ENCODE results near the gene LRRC2. TPM values are rescaled to one million over a fixed set of nuclear protein-coding genes. Genes with fewer than 3 reads are reported as not detected.

Gene LRRC2
- total RNA-seq, 1 donor from 2014 or later = not detected

DNA sequence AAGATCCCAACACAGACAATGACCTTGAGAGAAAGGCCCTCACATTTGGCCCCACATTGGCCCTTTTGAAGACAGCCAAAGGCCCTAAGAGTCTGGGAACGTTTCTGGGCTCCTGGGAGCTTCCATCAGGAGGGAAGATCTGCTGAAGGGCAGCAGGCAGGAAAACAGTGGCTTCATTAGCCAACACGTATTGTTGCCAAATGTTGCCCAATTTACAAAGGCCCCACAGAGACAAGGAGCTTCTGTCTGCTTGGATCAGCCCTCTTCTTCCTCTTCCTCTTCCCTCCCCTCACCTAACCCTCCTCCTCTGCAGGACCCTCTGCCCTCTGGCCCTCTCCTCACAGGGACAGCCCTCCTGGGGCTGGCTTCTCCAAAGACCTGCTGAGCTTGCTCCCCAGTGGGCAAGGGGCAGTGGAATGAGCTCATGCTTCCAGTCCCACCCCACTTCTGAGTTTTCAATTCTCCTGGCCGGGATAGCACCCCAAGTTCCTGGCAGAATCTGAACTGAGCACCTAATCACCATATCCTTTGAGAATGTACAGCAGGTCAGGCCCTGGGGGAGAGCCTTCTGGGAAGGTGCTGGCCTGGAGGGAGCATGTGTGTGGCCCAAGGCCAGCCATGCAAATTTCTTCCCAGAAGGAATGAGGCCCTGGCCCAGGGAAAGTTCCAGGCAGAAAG lies 96.3 kb downstream of the LRRC2 start:
- peaks cover 8% of the 10 kb centered on the region for H3K9me3 Mint-ChIP-seq
- no peak for TF ChIP-seq EZH2 (IDR thresholded peaks at IDR 0.05)
- Histone ChIP-seq H3K79me2 (ENCODE audit: low read depth) (no peaks in the 10 kb centered on the region), H3K27me3 (peaks cover 4% of the 10 kb centered on the region), H4K20me1 (ENCODE audit: low read depth) (no peaks in the 10 kb centered on the region), H3K4me3 (no peak overlapping the region), H3F3A (ENCODE audit: low read depth) (no peaks in the 10 kb centered on the region), H3K9ac (no peak overlapping the region), H3K27ac (no peak overlapping the region), H2AFZ (replicated peaks) (no peak overlapping the region), H3K9me3 (ENCODE audit: low read depth) (no peaks in the 10 kb centered on the region), H3K36me3 (no peaks in the 10 kb centered on the region), H3K4me2 (no peak overlapping the region), H3K4me1 (no peaks in the 10 kb centered on the region)
- H3K27me3 Mint-ChIP-seq (ENCODE audit: insufficient read depth, low read depth) = peaks cover 1% of the 10 kb centered on the region
- no peaks in the 10 kb centered on the region for H3K36me3 Mint-ChIP-seq
- H3K27ac Mint-ChIP-seq = no peak overlapping the region
- H3K4me3 Mint-ChIP-seq = no peak overlapping the region
- DNase-seq (ENCODE audit: low spot score) = no peak
- no peaks in the 10 kb centered on the region for H3K4me1 Mint-ChIP-seq

- no peaks in the 10 kb centered on the region for H3F3A ChIP-seq (ENCODE audit: low read depth)
- no peaks in the 10 kb centered on the region for H3K79me2 ChIP-seq (ENCODE audit: low read depth)
- Mint-ChIP-seq H3K27me3 (ENCODE audit: insufficient read depth, low read depth) (peaks cover under 1% of the 10 kb centered on the region), H3K27ac (no peak overlapping the region), H3K4me3 (no peak overlapping the region), H3K36me3 (no peaks in the 10 kb centered on the region), H3K9me3 (no peaks in the 10 kb centered on the region), H3K4me1 (no peaks in the 10 kb centered on the region)
- H3K27me3 ChIP-seq = peaks cover 4% of the 10 kb centered on the region
- H3K9ac ChIP-seq = no peak overlapping the region
- no peaks in the 10 kb centered on the region for H3K4me1 ChIP-seq
- H3K36me3 ChIP-seq = no peaks in the 10 kb centered on the region
- H3K4me2 ChIP-seq = no peak overlapping the region
- no peak for DNase-seq (ENCODE audit: low spot score)
- no peak overlapping the region for H3K4me3 ChIP-seq
- H3K9me3 ChIP-seq (ENCODE audit: low read depth) = no peaks in the 10 kb centered on the region
- H3K27ac ChIP-seq = no peak overlapping the region
- H4K20me1 ChIP-seq (ENCODE audit: low read depth) = no peaks in the 10 kb centered on the region
- no peak for TF ChIP-seq EZH2 (IDR thresholded peaks at IDR 0.05)
- TF ChIP-seq EZH2phosphoT487 (IDR thresholded peaks at IDR 0.05) = no peak
- no peak for TF ChIP-seq CTCF (IDR thresholded peaks at IDR 0.05)
- H2AFZ ChIP-seq (replicated peaks) = no peak overlapping the region
Measured at GRCh38 chr3:46468753-46469600, 97.1 kb downstream of the LRRC2 start.

DNA sequence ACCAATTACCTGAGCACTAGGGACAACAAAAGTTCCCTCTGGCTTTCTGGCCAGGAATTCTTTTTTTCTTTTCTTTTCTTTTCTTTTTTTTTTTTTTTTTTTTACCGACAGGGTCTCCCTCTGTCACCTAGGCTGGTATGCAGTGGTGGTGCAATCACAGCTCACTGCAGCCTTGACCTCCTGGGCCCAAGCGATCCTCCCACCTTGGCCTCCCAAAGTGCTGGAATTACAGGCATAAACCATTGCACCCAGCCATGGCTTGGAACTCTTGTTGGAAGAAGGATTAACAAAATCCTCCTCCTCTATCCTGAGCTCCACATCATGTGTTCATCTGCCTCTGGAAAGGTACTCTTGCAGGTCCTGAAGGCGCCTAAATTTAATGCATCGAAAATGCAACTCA lies 98.5 kb downstream of the LRRC2 start:
- no peak overlapping the region for H3K4me3 Mint-ChIP-seq
- H2AFZ ChIP-seq (replicated peaks) = no peak overlapping the region
- no peaks in the 10 kb centered on the region for H3F3A ChIP-seq (ENCODE audit: low read depth)
- DNase-seq (ENCODE audit: low spot score) = no peak
- no peaks in the 10 kb centered on the region for H4K20me1 ChIP-seq (ENCODE audit: low read depth)
- H3K27ac ChIP-seq = no peak overlapping the region
- H3K4me1 ChIP-seq = no peaks in the 10 kb centered on the region
- no peaks in the 10 kb centered on the region for H3K36me3 ChIP-seq
- no peaks in the 10 kb centered on the region for H3K9me3 Mint-ChIP-seq
- no peak overlapping the region for H3K9ac ChIP-seq
- no peak overlapping the region for H3K4me3 ChIP-seq
- no peaks in the 10 kb centered on the region for H3K4me1 Mint-ChIP-seq
- H3K27me3 Mint-ChIP-seq (ENCODE audit: insufficient read depth, low read depth) = peaks cover 4% of the 10 kb centered on the region
- H3K9me3 ChIP-seq (ENCODE audit: low read depth) = no peaks in the 10 kb centered on the region
- peaks cover 4% of the 10 kb centered on the region for H3K27me3 ChIP-seq
- no peak overlapping the region for H3K27ac Mint-ChIP-seq
- no peak overlapping the region for H3K4me2 ChIP-seq
- H3K36me3 Mint-ChIP-seq = no peaks in the 10 kb centered on the region
- no peak for TF ChIP-seq EZH2 (IDR thresholded peaks at IDR 0.05)
- TF ChIP-seq EZH2phosphoT487 (IDR thresholded peaks at IDR 0.05) = no peak
- TF ChIP-seq CTCF (IDR thresholded peaks at IDR 0.05) = no peak
- H3K79me2 ChIP-seq (ENCODE audit: low read depth) = no peaks in the 10 kb centered on the region
